ENCODE measurements around the gene ABHD1.

Gene ABHD1

GRCh38 chr2:27177441-27178351, 54.1 kb downstream of the ABHD1 start:
- TF ChIP-seq ZNF565 (CRISPR knock-in tag; conservative IDR thresholded peaks at IDR 0.05; ENCODE audit: low read depth) (no peak), ZFP3 (CRISPR knock-in tag; IDR thresholded peaks at IDR 0.05) (no peak), TSHZ2 (CRISPR knock-in tag; IDR thresholded peaks at IDR 0.05) (no peak), OSR1 (CRISPR knock-in tag; IDR thresholded peaks at IDR 0.05) (no peak), RARB (CRISPR knock-in tag; IDR thresholded peaks at IDR 0.05) (no peak), ISL1 (CRISPR knock-in tag; IDR thresholded peaks at IDR 0.05) (no peak), ESRRG (CRISPR knock-in tag; IDR thresholded peaks at IDR 0.05) (no peak), GLIS3 (CRISPR knock-in tag; IDR thresholded peaks at IDR 0.05) (no peak), BACH2 (CRISPR knock-in tag; IDR thresholded peaks at IDR 0.05; ENCODE audit: borderline replicate concordance) (no peak), TOX (CRISPR knock-in tag; IDR thresholded peaks at IDR 0.05; ENCODE audit: borderline replicate concordance) (no peak), CSRNP3 (CRISPR knock-in tag; IDR thresholded peaks at IDR 0.05) (no peak), TCF4 (CRISPR knock-in tag; IDR thresholded peaks at IDR 0.05; ENCODE audit: borderline replicate concordance) (no peak), ZNF70 (CRISPR knock-in tag; IDR thresholded peaks at IDR 0.05) (no peak)
- no peak for ATAC-seq

- TF ChIP-seq BACH2 (CRISPR knock-in tag; IDR thresholded peaks at IDR 0.05; ENCODE audit: borderline replicate concordance) (no peak), POU6F1 (CRISPR knock-in tag; IDR thresholded peaks at IDR 0.05; ENCODE audit: borderline replicate concordance, low read depth) (no peak), CSRNP3 (CRISPR knock-in tag; IDR thresholded peaks at IDR 0.05) (no peak), ZNF8 (CRISPR knock-in tag; IDR thresholded peaks at IDR 0.05) (no peak), ZNF565 (CRISPR knock-in tag; conservative IDR thresholded peaks at IDR 0.05; ENCODE audit: low read depth) (no peak), ZNF70 (CRISPR knock-in tag; IDR thresholded peaks at IDR 0.05) (no peak), ZFP30 (CRISPR knock-in tag; IDR thresholded peaks at IDR 0.05) (no peak), ZC3H10 (CRISPR knock-in tag; IDR thresholded peaks at IDR 0.05) (no peak), OSR1 (CRISPR knock-in tag; IDR thresholded peaks at IDR 0.05) (no peak), ESRRG (CRISPR knock-in tag; IDR thresholded peaks at IDR 0.05) (no peak)
Observed at GRCh38 chr2:27178469-27178868, 54.9 kb downstream of the ABHD1 start.

GRCh38 chr2:27179344-27180000, 55.9 kb downstream of the ABHD1 start:
- no peak for ATAC-seq
- no peak for TF ChIP-seq BACH2 (CRISPR knock-in tag; IDR thresholded peaks at IDR 0.05; ENCODE audit: borderline replicate concordance)
- TF ChIP-seq, protein P1, sequence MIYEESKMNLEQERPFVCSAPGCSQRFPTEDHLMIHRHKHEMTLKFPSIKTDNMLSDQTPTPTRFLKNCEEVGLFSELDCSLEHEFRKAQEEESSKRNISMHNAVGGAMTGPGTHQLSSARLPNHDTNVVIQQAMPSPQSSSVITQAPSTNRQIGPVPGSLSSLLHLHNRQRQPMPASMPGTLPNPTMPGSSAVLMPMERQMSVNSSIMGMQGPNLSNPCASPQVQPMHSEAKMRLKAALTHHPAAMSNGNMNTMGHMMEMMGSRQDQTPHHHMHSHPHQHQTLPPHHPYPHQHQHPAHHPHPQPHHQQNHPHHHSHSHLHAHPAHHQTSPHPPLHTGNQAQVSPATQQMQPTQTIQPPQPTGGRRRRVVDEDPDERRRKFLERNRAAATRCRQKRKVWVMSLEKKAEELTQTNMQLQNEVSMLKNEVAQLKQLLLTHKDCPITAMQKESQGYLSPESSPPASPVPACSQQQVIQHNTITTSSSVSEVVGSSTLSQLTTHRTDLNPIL (CRISPR knock-in tag; IDR thresholded peaks at IDR 0.05; ENCODE audit: low read depth): no peak
- TF ChIP-seq POU6F1 (CRISPR knock-in tag; IDR thresholded peaks at IDR 0.05; ENCODE audit: borderline replicate concordance, low read depth): no peak
- TF ChIP-seq ARNTL (CRISPR knock-in tag; IDR thresholded peaks at IDR 0.05; ENCODE audit: borderline replicate concordance, low read depth): no peak
- TF ChIP-seq ZC3H10 (CRISPR knock-in tag; IDR thresholded peaks at IDR 0.05): no peak
- no peak for TF ChIP-seq TSHZ2 (CRISPR knock-in tag; IDR thresholded peaks at IDR 0.05)
- TF ChIP-seq ZNF565 (CRISPR knock-in tag; conservative IDR thresholded peaks at IDR 0.05; ENCODE audit: low read depth): no peak
- TF ChIP-seq GLIS3 (CRISPR knock-in tag; IDR thresholded peaks at IDR 0.05): no peak
- no peak for TF ChIP-seq ZFP30 (CRISPR knock-in tag; IDR thresholded peaks at IDR 0.05)

More at GRCh38 chr2:27178469-27178868, 54.9 kb downstream of the ABHD1 start:
- no peak for ATAC-seq
